Activated B cell treated with CpG ODN at 0.5 μM for 24 hours (primary cell): Measurements from ENCODE around the gene MLH1. TPM values are rescaled to one million over a fixed set of nuclear protein-coding genes. Genes with fewer than 3 reads are reported as not detected.
"Not testable (repeated sequence)": the region's sequence is repeated elsewhere in the genome, so short reads cannot be mapped to it uniquely, and the experiment has no call there.

Source experiments
- ATAC-seq: fragments of 200-7000 bp; cut with Tn5 transposase; one replicate; pipeline ENCODE4 v1.10.0; 2021; ENCODE audit warnings: low read depth, mild to moderate bottlenecking, moderate library complexity
- CTCF ChIA-PET: fragments of 350-600 bp; sonication (Branson Sonifier 250); formaldehyde crosslinking; loops from one replicate; lab custom pipeline; 2021; ENCODE audit warnings: antibody characterized with exemption; lab: Charles Lee
- POLR2A ChIA-PET: fragments of 350-600 bp; sonication (Branson Sonifier 250); formaldehyde crosslinking; loops from one replicate; lab custom pipeline; 2021; ENCODE audit warnings: antibody characterized with exemption; lab: Charles Lee
- DNase-seq: peaks from one replicate; pipeline ENCODE4 v3.0.0; 2022
- H3K27ac Mint-ChIP-seq: one replicate; pipeline ENCODE4 v1.8.0; 2020; ENCODE audit warnings: mixed read lengths
- H3K27me3 Mint-ChIP-seq: one replicate; pipeline ENCODE4 v1.8.0; 2021; ENCODE audit warnings: mixed read lengths
- H3K36me3 Mint-ChIP-seq: one replicate; pipeline ENCODE4 v1.8.0; 2021; ENCODE audit warnings: low read depth, mixed read lengths
- H3K4me1 Mint-ChIP-seq: one replicate; pipeline ENCODE4 v1.8.0; 2021; ENCODE audit warnings: mixed read lengths
- H3K4me3 Mint-ChIP-seq: one replicate; pipeline ENCODE4 v1.8.0; 2020; ENCODE audit warnings: mild to moderate bottlenecking, mixed read lengths
- H3K9me3 Mint-ChIP-seq: one replicate; pipeline ENCODE4 v1.8.0; 2020; ENCODE audit warnings: mixed read lengths
- CTCF ChIP-seq: fragments of 200-600 bp; IDR thresholded peaks from one replicate; pipeline ENCODE4 v1.8.0; 2022; ENCODE audit warnings: antibody characterized with exemption, mild to moderate bottlenecking
- intact Hi-C: fragments of 100-400 bp; cut with micrococcal nuclease; formaldehyde crosslinking; loops from one replicate; pipeline ENCODE4 v1.15.1; 2024
- total RNA-seq: library from RNA; stranded (reverse); gene quantifications from 2 replicates; pipeline ENCODE4 v1.2.3, GENCODE V29; 2022

MLH1 gene
- total RNA-seq, 1 donor from 2014 or later: 46.2 TPM

DNA sequence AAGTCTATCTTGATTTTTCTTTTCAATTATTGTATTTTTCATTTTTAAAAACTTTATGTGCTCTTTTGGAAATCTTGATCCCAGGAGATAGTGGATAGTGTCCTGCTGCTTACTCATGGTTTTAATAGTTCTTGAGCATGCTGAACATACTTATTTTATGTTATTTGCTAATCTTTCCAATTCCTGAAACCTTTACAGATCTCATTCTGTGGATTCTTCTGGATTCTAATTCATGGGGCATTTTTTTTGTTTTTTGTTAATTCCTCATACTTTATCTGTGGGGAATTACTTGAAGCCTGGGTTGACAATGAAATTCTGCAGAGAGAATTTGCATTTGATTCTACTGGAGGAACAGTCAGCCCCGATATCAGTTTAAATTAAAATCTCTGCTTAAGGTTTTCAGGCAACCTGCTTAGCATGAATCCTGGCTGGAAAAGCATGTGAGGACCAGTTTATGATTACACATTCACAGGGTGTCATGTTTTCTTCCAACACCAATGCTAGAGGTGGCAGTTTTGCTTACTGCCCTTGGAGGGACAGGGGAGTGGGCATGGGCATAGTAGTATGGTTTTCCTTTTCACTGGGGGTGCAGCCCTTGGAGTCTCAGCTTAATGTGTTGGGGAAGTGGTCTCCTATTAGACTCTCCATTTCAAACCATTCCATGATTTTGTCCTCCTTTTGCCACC is 46.0 kb downstream of the MLH1 start:
- intact Hi-C loops: no loop called here
- Mint-ChIP-seq H3K36me3 (peaks cover 80% of the 10 kb centered on the region), H3K27ac (no peak overlapping the region), H3K27me3 (no peaks in the 10 kb centered on the region), H3K4me1 (no peaks in the 10 kb centered on the region), H3K4me3 (no peak overlapping the region), H3K9me3 (peaks cover 11% of the 10 kb centered on the region)
- POLR2A ChIA-PET: interaction anchor here (0.9 kb wide), 1 partner anchor 14 kb away, joined by 3 read pairs; no protein-coding TSS in a partner anchor
- CTCF ChIA-PET: no interaction called here
- DNase-seq (no peak), ATAC-seq (no peak)
- no peak for TF ChIP-seq CTCF

- DNase-seq (no peak), ATAC-seq (no peak)
- Mint-ChIP-seq H3K9me3 (peaks cover 11% of the 10 kb centered on the region), H3K4me3 (no peak overlapping the region), H3K27me3 (no peaks in the 10 kb centered on the region), H3K36me3 (peaks cover 80% of the 10 kb centered on the region), H3K4me1 (no peaks in the 10 kb centered on the region), H3K27ac (no peak overlapping the region)
- ChIA-PET CTCF (no interaction called here), POLR2A (no interaction called here)
- no peak for TF ChIP-seq CTCF
- intact Hi-C loops: no loop called here
These were observed 46.9 kb downstream of the MLH1 start for GRCh38 chr3:37040231-37040630.

- Mint-ChIP-seq H3K9me3 (peaks cover 4% of the 10 kb centered on the region), H3K27ac (no peak overlapping the region), H3K36me3 (peaks cover 73% of the 10 kb centered on the region), H3K4me3 (no peak overlapping the region), H3K4me1 (no peaks in the 10 kb centered on the region), H3K27me3 (no peaks in the 10 kb centered on the region)
- no peak for TF ChIP-seq CTCF
- CTCF ChIA-PET: no interaction called here
- POLR2A ChIA-PET: no interaction called here
- DNase-seq: no peak
- intact Hi-C loops: no loop called here
- ATAC-seq: no peak
These were observed 48.4 kb downstream of the MLH1 start for GRCh38 chr3:37041546-37042195.

DNA sequence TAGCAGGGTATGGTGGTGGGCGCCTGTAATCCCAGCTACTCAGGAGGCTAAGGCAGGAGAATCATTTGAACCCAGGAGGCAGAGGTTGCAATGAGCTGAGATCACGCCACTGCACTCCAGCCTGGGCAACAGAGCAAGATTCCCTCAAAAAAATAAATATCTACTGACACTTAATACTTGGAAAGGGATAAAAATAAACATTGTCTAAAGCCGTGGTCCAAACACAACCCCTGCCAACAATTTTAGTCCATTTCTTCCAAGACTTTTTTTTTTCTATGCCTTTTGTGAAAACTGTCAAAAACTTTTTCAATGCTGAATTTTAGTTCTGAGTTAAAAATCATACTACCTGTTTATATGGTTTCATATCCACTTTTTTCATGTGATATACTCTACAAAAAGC is 49.4 kb downstream of the MLH1 start:
- H3K4me1 Mint-ChIP-seq, H3K4me3 Mint-ChIP-seq, H3K9me3 Mint-ChIP-seq, CTCF ChIA-PET, H3K27ac Mint-ChIP-seq, ATAC-seq, intact Hi-C loops, POLR2A ChIA-PET, DNase-seq, H3K27me3 Mint-ChIP-seq: not testable (repeated sequence)
- H3K36me3 Mint-ChIP-seq: peaks cover 75% of the 10 kb centered on the region

DNA sequence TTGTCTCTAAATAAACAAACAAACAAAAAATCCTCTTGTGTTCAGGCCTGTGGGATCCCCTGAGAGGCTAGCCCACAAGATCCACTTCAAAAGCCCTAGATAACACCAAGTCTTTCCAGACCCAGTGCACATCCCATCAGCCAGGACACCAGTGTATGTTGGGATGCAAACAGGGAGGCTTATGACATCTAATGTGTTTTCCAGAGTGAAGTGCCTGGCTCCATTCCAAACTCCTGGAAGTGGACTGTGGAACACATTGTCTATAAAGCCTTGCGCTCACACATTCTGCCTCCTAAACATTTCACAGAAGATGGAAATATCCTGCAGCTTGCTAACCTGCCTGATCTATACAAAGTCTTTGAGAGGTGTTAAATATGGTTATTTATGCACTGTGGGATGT is 57.0 kb downstream of the MLH1 start:
- no peak for TF ChIP-seq CTCF
- intact Hi-C loops: no loop called here
- no peaks in the 10 kb centered on the region for H3K9me3 Mint-ChIP-seq
- H3K4me3 Mint-ChIP-seq: no peak overlapping the region
- peaks cover 83% of the 10 kb centered on the region for H3K36me3 Mint-ChIP-seq
- CTCF ChIA-PET: no interaction called here
- no peaks in the 10 kb centered on the region for H3K27me3 Mint-ChIP-seq
- peaks cover 12% of the 10 kb centered on the region for H3K4me1 Mint-ChIP-seq
- ATAC-seq: no peak
- POLR2A ChIA-PET: no interaction called here
- DNase-seq: no peak
- no peak overlapping the region for H3K27ac Mint-ChIP-seq
